ENCODE results near the gene ANGPTL2.

Gene ANGPTL2

DNA sequence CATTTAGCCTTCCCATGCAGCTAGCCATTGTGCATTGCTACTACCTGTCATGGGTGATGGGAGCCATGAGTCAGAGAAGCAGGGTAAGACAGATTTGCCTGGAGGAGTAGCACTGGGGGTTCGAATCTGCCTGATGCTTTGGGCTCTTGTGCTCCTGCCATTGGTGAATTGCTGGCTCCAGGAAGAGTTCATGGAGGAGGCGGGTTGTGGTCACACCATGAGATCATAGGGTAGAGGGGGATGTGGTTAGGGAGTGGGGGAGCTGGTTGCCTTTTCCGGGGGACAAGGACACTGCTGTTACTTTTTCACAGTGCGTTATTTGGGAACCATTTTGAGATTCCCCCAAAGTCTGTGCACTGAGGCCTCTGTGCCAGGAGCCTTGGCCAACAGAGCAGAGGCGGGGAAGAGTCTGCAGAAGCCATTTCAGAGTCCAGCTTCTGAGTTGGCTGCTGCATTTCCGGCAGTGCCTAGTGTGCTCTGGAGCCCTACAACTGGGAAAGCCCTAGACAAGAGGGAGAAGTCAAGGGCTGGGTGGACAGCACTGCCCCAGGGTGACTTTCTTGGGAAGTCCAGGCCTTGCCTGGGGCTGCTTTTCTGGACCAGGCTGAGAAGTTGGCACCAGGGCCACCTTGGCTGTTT, 6.2 kb downstream of the ANGPTL2 start:
- no peak for DNase-seq

DNA sequence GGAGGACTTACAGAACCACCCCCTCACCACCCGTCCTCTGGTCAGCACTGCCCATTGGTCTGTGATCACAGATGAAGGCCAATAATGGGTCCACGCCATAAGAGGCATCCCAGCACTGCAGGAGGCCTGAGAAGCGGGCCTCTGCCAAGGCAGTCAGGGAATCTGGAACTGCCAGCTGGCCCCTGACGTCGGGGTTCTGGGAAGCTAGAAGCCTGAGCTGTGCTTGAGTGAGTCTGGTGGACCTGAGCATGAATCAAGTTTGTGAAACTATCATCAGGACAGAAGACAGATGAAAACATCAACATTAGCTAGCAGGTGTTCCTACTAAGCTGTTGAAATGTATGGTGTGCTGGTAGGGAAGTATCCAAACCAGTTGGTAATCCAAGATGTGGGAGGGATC, 7.8 kb downstream of the ANGPTL2 start:
- DNase-seq, result no peak

DNA sequence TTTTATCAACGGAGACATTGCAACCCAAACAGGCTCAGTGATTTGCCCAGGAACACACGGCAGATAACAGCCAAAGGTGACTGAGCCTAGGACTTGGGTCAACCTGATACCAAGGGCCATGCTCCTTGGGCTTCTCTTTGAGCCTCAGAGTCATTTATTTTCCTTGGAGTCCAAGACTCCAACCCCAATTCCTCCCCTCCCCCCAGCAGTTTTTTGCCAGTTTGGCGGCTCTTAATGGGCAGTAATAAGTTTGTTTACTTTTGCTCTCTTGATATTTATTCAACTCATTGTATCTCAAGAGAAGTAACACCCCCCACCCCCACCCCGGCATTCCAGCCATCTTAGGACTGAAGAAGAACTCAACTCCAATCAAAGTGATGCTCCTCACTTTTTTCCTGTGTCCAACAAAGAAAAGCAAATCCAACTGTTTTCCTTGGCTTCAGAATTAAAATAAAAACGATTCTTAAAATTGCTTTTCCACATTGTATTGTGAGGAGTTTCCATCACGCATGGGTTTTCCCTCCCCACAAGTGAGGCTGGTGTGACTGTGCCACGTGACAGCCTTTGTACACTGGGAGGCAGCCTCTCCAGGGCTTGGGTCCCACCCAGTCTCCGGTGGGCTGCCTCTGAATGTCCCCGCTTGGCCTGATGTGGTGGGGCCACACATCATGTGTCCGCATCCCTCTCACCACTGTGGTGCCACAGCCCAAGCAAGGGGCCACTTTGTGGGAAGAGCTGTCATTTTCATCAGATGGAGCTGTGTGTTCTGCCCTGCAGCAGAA, 9.1 kb downstream of the ANGPTL2 start:
- no peak for DNase-seq

DNA sequence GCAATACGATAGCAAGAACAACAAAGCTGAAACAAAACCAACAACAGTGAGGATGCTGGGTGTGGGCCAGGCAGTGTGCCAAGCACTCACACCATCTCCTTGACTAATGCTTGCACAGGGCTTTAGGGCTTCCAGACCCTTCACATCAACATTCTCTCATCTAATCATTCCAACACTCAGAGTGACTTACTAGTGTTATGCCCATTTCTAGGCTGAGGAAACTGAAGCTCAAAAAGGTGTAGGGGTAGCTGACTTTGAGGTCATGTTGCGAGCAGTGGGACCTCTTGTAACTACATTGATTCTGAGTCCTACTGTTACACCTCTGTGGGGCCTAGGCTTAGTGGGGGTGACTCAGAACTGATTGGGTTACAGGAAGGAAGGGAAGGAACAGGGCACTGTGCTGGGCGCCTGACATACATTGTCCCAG, 9.7 kb downstream of the ANGPTL2 start:
- DNase-seq, result no peak

DNA sequence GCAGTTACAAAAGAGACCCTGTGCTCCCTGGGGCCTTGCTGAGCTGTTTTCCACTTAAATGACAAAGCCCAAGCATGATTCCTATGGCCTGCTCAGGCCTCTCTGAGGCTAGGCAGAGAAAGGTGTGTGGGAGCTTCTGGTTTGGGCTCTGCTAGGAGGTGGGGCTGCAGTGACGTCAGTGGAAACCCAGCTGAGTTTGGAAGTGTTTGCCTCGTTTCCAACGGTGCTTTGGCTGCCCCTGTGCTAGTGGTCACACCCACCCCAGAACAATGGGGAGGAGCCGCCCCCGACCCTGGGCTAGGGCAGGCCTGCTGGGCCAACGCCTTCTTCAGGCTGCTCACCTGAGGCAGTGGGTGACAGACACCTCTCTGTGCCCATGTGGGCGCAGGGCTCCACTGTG, 10.4 kb downstream of the ANGPTL2 start:
- DNase-seq, result peak; percentile 32

DNA sequence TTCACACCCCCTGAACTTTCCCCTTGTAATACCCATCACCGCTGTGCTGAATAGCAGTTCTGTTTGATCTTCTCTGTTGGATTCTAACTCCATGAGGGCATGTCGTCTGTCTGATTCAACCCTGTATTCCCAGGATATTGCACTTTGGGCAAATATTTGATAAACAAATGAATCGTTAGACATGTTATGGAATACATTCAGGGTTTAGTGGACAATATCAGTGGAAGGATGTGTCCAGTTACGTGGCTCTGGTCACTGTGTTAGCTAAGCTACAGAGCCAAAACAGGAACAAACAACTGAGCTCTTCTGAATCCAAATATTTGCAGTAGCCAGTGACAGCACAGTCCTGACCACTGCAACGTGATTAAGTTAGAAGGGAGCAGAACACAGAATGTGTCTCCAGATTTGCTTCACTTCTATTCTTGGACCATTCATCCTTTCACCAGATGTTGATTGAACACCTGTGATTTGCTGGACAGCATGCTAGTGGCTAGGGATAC, 13.2 kb downstream of the ANGPTL2 start:
- DNase-seq, result no peak

DNA sequence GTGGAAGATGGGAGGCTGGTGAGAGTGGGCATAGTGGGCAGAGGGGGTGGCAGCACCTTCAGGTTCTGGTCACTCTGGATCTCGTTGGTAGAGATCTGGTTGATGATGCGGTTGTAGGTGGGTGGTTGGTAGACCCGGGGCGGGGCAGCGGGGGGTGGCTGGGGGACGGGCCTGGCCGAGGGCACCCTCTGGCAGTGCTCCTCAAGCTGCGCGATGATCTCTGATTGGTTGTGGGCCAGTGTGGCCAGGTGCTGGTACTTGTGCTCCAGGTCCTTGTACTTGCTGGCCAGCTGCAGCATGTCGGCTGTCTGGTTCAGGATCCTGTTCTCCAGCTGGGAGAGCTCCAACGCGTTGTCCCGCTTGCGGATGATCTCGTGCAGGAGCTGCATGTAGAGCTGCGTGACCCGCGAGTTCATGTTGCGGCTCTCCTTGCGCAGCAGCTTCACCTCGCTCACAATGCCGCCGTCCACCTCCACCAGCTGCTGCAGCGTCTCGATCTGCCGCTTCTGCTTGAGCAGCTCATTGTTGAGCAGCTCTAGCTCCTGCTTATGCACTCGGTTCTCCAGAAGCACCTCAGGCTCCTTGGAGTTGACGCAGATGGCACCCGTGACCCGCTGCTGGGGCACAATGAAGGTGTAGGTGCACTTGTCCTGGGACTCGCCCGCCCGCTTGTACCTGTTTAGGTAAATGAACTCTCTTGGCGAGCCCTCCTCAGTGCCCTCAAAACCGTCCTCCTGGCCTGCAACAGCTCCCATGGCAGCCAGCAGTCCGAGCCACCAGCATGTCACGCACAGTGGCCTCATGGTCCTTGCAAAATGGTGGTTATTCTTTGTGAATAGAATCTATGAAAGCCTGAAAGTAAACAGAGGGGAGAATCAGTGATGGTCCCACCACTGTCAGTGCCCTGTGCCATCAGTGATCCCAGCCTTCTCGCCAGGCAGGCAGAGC, 14.2 kb downstream of the ANGPTL2 start:
- no peak for DNase-seq

DNA sequence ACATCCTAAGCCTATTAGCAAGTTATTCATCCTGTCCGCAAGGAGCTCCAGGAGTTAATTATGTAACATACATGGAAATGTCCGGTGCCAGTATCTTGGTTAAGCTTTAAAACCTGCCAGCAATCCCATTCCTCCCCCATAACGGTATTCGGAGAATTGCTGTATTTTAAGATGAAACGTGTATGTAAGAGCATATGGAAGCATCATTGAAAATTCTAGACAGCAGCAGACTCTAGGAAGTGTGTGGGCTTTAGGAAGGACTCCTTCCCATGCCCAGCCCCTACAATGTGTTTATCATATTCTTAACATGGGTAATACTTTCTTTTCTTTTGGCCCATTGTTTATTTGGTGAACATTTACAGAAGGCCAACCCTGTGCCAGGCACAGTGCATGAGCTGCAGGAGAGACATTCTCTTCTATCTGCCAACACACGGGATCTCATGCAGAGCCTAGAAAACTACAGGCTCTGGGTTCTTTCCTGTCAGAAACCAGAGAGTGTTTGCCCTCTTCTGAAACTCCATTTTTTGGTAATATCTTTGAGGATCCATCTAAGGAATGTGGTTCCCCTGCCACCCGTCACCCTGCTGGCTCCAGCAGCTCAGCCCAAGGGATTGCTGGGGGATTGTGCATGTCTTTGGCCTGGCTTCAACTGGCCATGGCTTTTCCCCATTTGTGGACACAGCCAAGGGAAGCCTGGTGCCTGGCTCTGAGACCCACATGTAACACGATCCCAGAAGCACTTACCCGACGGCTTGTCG, 15.1 kb downstream of the ANGPTL2 start:
- DNase-seq, result no peak

DNA sequence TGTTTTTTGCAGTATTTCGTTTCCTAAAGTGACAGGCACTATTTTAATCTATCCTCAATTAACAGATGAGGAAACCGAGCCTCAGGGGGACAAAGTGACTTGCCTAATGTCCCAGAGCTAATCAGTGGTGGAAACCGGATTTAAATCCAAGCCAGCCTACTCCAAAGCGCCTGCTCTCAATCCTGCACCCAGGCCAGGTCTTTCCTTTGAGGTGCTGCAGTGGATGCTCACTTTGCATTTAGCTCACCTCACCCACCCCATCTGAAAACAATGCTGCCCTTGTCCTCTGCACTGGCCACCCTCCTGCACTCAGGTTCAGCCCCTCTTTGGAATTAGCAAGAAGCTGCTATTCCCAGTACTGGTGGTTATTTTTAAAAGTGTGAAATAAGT, 16.0 kb downstream of the ANGPTL2 start:
- DNase-seq, result no peak

DNA sequence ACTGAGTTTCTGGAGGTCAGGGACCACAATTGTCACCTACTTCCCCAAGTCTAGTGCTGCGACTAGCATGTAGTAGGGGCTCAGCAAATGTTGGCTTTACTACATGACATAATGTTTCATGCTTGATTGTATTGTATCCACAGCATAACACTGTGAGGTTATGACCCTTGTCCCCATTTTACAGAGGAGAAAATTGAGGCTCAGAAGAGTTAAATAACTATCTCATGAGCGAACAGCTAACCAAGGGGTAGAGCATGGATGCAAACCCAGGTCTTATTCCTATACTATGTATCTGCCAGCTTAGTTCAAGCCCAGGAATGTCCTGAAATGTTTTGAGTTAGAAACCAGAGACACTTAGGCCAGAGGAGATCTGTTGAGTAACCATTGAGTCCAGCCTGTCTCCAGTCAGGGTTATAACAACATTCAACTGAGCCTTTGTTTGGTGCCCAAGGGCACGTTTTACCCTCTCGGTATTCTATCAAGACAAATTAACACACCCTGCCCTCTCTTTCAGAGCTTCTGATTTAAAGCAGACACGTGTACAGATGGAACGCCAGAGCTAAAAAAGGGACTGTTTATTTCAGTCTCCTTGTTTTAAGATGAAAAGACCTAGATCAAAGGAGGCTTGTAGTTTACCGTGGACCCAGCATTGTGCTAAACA, 16.5 kb downstream of the ANGPTL2 start:
- no peak for DNase-seq

DNA sequence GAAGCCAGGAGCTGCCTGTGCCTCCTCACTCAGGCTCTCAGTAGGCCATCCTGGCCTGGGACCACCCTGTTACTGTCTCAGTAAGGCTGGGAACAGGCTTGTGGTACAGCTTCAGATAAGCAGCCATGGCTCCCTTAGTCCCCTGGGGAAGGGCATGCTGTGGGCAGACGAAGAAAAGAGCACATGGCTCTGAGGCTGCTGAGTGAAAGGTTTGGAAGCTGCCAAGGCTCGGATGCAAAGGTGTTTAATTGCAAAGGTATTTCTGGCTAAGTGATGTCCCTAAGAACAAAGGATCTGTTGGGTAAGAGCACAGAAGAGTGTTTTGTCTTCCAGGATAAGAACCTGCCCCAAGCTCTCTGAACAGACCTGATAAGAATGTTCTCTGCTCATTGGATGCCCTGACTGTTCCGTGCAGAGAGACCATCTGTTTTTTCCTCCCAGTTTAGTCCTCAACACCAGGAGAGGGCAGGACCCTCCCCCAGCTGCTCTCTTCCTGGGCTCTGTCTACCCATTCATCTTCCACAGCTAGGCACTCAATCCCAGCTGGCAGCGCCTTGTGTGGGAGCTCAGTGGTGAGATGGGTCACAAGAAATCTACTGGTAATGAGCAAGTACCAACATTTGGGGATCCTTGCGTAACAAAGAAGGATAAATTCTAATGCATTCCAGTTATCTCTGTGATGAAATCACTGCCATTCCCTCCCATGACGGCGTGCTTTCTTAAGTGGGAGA, 17.7 kb downstream of the ANGPTL2 start:
- DNase-seq, result no peak

DNA sequence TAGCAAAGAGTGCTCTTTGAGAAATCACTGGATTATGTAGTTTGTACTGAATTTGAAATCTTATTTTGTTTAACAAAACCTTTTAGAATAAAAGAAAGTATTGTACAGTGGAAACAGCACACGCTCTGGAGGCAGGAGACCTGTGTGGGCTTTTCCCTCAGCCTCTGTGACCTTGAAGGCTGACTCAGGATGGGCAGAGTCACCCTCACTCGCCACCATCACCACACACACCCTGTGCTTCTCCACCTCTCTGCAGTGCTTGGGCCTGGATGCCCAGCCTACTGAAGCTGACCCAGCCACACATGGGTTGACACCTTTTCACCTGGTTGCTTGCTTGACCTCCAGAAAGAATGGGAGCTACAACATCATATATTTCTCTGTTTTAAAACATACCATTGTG, 19.6 kb downstream of the ANGPTL2 start:
- no peak for DNase-seq

DNA sequence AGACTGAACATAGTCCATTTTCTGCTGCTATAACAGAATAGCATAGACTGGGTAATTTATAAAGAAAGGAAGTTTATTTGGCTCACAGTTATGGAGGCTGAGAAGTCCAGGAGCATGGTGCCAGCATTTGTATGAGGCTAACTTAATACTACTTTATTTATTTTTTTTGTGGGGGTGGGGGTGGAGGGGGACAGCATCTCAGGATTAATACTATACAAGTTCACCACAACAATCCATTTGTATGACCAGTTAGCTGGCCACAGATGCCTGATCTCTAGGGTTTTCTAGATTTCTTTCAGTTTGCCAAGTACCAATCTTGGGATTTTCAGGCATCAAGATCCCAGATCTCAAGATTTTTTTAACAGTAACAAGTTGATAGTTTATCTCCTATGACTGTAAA, 20.3 kb downstream of the ANGPTL2 start:
- DNase-seq, result no peak

DNA sequence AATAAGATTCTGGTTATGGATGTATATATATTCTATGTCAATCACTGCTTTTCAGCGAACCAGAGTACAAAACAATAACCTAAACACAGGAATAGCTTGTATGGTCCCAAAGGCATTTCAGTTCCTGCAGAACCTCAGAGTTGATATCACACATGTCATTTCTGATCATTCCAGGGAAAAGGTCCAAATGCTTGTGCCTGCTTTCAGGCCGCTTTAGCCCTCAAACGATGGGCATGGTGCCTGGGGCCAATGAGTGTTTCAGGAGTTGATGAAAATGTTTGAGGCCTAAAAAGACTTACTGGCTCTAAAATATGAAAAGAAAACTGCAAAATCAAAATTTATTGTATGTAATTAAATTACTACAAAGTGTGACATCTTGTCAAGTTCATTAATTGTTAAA, 22.8 kb downstream of the ANGPTL2 start:
- DNase-seq, result no peak

DNA sequence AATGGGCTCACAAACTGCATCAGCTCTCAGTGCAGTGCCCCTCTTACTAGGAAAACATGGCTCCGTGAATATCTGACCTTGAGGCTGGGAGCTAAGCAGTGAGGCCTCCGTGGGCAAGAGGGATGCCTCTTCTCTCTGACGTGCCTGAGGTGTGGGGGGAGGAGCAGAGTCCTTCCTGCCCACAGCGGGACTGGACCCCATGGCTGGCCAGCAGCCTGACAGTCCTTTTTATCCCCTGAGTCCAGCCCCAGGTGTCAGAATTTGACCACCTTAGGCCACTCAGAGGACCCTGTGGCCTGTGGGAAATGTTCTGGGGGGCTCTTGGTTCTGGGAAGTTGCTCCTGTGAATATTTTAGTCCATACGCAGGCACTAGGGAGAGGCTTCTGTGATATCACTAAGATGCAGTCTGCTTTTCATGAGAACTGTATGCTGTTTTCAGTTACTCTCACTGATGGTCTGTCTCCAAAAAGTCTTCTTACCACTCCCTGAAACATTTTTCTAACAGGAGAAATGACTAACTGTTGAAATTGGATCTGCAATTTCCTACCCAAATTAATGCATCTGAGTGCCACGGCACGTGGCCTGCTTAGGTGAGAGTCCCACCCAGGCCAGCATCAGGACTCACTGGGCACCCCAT, 23.4 kb downstream of the ANGPTL2 start:
- no peak for DNase-seq

DNA sequence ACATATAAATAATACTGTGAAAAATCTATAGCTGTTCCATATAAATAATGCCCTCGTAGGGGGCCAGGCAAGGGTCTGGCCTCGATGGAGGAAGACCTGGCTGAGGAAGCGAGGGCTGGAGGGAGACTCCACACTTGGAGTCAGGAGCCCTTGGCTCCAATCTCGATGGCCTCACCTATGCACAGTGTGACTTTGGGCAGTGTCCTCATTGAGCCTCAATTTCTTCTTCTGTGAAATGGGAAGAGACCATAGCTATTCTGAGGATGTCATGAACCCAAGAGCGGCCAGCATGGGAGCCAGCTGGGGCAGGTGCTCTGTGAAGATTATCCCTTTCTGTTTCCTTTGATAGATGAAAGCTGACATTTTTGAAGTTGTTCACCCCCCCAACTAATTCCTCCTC, 24.8 kb downstream of the ANGPTL2 start:
- DNase-seq, result no peak

DNA sequence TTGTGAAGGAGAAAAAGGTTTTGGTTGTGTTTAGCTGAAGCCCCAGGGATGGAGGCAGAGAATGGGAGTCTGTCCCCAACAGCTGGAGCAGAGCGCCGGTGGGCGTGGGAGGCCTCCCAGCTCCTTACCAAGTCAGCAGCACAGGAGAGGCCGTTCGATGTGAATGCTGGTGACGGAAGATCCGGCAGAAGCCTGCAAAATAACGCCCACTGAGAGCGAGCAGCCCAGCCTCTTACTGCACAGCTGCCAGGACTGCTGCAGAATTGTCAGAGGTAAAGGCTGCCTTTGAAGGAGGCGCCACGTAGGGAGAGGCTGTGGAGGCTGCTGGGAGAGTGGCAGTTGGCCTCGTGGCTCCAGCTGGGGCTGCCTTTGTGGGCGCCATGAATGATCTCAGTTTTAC, 26.2 kb downstream of the ANGPTL2 start:
- no peak for DNase-seq

DNA sequence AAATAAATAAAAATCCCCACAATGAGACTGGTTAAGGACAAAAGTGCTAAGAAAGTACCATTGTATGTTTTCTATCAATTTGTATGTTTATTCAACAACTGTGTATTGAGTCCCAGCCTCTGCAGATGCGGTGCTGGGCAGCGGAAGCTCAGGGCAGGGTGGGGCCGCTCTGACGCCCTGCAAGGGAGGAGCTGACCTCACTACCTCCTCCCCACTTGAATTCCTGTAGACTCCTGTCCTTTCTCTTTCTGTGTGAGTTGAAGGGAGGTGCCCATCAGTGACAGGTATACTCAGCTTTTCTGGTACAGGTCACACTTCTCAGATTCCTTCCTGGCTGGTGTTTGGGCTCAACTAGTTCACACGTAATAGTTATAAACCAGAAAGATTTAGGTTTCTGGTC, 27.0 kb downstream of the ANGPTL2 start:
- no peak for DNase-seq

DNA sequence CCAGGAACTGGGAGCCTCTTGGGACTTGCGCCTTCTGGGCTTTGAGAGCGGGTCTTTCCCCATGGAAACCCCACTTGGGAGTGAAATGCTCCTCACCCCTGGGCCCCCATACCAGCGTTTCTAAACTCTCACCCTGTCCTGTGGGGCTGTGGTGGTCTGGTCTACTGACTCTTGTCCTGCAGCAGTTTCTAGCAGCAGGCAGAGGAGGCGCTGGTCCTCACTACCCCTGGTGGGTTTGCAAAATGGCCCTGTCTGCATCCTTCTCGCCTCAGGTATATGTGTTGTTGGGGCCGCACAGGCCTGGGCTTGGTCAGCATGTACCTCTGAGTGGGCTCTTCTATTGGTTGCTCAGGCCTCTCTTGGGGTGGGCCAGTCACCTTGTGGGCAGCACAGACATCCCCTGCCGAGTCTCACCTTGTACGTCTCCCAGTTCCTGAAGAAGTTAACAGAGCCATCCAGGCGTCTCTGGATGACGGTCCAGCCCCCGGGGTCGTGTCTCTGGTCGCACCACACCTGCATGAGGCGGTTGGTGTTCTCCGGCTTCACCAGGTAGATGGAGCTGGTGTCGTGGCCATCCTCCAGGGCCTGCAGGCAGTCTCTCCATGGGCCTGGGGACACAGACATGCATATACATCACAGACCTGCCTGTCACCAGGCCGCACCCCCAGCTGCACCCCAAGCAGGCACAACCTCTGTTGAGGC, 29.0 kb downstream of the ANGPTL2 start:
- DNase-seq, result no peak

DNA sequence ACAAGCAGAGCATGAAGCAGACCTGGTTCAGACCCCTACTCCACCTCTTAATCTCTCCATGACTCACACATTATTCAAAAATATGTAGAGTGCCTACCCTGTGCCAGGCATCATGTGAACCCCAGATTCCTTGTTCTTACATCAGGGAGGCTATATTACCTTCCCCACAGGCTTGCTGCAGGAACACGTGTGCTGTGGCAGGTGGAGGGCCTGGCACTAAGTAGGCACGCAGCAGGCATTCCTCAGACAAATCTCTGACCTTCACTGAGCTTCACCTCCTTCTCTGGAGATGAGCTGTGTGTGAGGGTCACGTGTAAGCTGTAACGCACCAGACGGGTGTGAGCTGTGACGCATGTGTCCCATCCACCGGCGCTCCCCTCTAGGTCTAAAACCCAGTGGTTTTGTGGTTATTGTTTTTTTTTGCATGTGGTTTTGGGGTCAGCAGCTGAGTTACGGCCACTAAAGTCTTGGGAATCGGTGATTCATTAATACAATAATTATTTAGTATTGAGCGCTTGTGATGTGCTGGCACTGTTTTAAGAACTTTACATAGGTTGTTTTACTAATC, 30.3 kb downstream of the ANGPTL2 start:
- DNase-seq, result no peak
